Trophoblast cell (in vitro differentiated cells and primary cell): ENCODE data around the gene HMGXB3. TPM values are rescaled to one million over a fixed set of nuclear protein-coding genes. Genes with fewer than 3 reads are reported as not detected.
A peak's percentile ranks its signal among the peaks of the same experiment; 100 is the strongest.

Source experiments
- DNase-seq, 2 donors: peaks; one replicate each; pipeline ENCODE4 v3.0.0-alpha.2; 2016
- H2AFZ ChIP-seq: 2 replicates; pipeline ENCODE4 v1.6.1; 2013; ENCODE audit warnings: low read length, moderate library complexity, mild to moderate bottlenecking; ENCODE audit not compliant: insufficient read depth, poor library complexity
- H2AK5ac ChIP-seq: 2 replicates; pipeline ENCODE4 v1.6.1; 2013; ENCODE audit warnings: mild to moderate bottlenecking, low read length
- H2BK120ac ChIP-seq: 2 replicates; pipeline ENCODE4 v1.6.1; 2013; ENCODE audit warnings: low read length, mild to moderate bottlenecking, moderate library complexity; ENCODE audit not compliant: insufficient read depth, poor library complexity
- H2BK12ac ChIP-seq: 2 replicates; pipeline ENCODE4 v1.6.1; 2013; ENCODE audit warnings: mild to moderate bottlenecking, low read length, moderate library complexity
- H2BK5ac ChIP-seq: 2 replicates; pipeline ENCODE4 v1.6.1; 2013; ENCODE audit warnings: low read length, low read depth, moderate library complexity, mild to moderate bottlenecking; ENCODE audit not compliant: poor library complexity
- H3K14ac ChIP-seq: 2 replicates; pipeline ENCODE4 v1.6.1; 2013; ENCODE audit warnings: mild to moderate bottlenecking, low read length
- H3K18ac ChIP-seq: 2 replicates; pipeline ENCODE4 v1.6.1; 2013; ENCODE audit warnings: mild to moderate bottlenecking, low read length
- H3K23ac ChIP-seq: 2 replicates; pipeline ENCODE4 v1.6.1; 2013; ENCODE audit warnings: low read length
- H3K27ac ChIP-seq: 2 replicates; pipeline ENCODE4 v1.5.1; 2013; ENCODE audit warnings: low read depth, mild to moderate bottlenecking, inconsistent platforms, low read length, moderate library complexity
- H3K27me3 ChIP-seq: 2 replicates; pipeline ENCODE4 v1.6.1; 2013; ENCODE audit warnings: inconsistent platforms, mild to moderate bottlenecking, low read length, moderate library complexity; ENCODE audit not compliant: insufficient read depth
- H3K36me3 ChIP-seq, 2 experiments: 1 replicate in 1 of 2; 2 replicates in 1 of 2; pipeline ENCODE4 v1.6.1; 2013; ENCODE audit warnings: low read length in 2 of 2, mild to moderate bottlenecking in 2 of 2, moderate library complexity in 1 of 2; ENCODE audit not compliant: insufficient read depth in 2 of 2, control insufficient read depth in 1 of 2
- H3K4ac ChIP-seq: 2 replicates; pipeline ENCODE4 v1.6.1; 2013; ENCODE audit warnings: low read depth, mild to moderate bottlenecking, low read length, moderate library complexity
- H3K4me1 ChIP-seq, 2 experiments: 1 replicate in 1 of 2; 2 replicates in 1 of 2; pipeline ENCODE4 v1.6.1; 2013; ENCODE audit warnings: low read length in 2 of 2, mild to moderate bottlenecking in 2 of 2, moderate library complexity in 1 of 2; ENCODE audit not compliant: insufficient read depth in 2 of 2, control insufficient read depth in 1 of 2
- H3K4me2 ChIP-seq: 2 replicates; pipeline ENCODE4 v1.6.1; 2013; ENCODE audit warnings: inconsistent platforms, mild to moderate bottlenecking, low read length, moderate library complexity
- H3K4me3 ChIP-seq: 2 replicates; pipeline ENCODE4 v1.5.1; 2013; ENCODE audit warnings: mild to moderate bottlenecking, low read depth, low read length, inconsistent platforms
- H3K79me1 ChIP-seq: one replicate; pipeline ENCODE4 v1.6.1; 2013; ENCODE audit warnings: low read length
- H3K79me2 ChIP-seq: 2 replicates; pipeline ENCODE4 v1.6.1; 2013; ENCODE audit warnings: low read length, mild to moderate bottlenecking; ENCODE audit not compliant: control insufficient read depth, insufficient read depth, poor library complexity
- H3K9ac ChIP-seq: 2 replicates; pipeline ENCODE4 v1.6.1; 2013; ENCODE audit warnings: mild to moderate bottlenecking, low read length
- H3K9me3 ChIP-seq: 2 replicates; pipeline ENCODE4 v1.6.1; 2013; ENCODE audit warnings: low read depth, mild to moderate bottlenecking, control low read depth, inconsistent platforms, low read length; ENCODE audit not compliant: insufficient read depth
- H4K12ac ChIP-seq: 2 replicates; pipeline ENCODE4 v1.6.1; 2013; ENCODE audit warnings: low read depth, mild to moderate bottlenecking, low read length, moderate library complexity
- H4K8ac ChIP-seq: 2 replicates; pipeline ENCODE4 v1.6.1; 2013; ENCODE audit warnings: low read depth, mild to moderate bottlenecking, low read length, moderate library complexity
- H4K91ac ChIP-seq: one replicate; pipeline ENCODE4 v1.6.1; 2013; ENCODE audit warnings: low read depth, mild to moderate bottlenecking, low read length, moderate library complexity
- WGBS: extraction: QIAGEN DNeasy Blood & Tissue Kit; methylation state at CpG from one replicate; pipeline ENCODE4 v1.1.7; 2013; ENCODE audit warnings: missing lambda C conversion rate; ENCODE audit not compliant: insufficient read length, insufficient coverage; ENCODE audit errors: extremely low coverage; 5-methylcytosine and 5-hydroxymethylcytosine counted together
- polyA plus RNA-seq: library from polyadenylated mRNA; stranded (reverse); fragments of 200-250 nt; gene quantifications from 2 replicates; pipeline ENCODE4 v1.2.3, GENCODE V29; 2013

Gene HMGXB3, protein sequence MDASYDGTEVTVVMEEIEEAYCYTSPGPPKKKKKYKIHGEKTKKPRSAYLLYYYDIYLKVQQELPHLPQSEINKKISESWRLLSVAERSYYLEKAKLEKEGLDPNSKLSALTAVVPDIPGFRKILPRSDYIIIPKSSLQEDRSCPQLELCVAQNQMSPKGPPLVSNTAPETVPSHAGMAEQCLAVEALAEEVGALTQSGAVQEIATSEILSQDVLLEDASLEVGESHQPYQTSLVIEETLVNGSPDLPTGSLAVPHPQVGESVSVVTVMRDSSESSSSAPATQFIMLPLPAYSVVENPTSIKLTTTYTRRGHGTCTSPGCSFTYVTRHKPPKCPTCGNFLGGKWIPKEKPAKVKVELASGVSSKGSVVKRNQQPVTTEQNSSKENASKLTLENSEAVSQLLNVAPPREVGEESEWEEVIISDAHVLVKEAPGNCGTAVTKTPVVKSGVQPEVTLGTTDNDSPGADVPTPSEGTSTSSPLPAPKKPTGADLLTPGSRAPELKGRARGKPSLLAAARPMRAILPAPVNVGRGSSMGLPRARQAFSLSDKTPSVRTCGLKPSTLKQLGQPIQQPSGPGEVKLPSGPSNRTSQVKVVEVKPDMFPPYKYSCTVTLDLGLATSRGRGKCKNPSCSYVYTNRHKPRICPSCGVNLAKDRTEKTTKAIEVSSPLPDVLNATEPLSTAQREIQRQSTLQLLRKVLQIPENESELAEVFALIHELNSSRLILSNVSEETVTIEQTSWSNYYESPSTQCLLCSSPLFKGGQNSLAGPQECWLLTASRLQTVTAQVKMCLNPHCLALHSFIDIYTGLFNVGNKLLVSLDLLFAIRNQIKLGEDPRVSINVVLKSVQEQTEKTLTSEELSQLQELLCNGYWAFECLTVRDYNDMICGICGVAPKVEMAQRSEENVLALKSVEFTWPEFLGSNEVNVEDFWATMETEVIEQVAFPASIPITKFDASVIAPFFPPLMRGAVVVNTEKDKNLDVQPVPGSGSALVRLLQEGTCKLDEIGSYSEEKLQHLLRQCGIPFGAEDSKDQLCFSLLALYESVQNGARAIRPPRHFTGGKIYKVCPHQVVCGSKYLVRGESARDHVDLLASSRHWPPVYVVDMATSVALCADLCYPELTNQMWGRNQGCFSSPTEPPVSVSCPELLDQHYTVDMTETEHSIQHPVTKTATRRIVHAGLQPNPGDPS (N-terminal part only)
- polyA plus RNA-seq = 22.9 and 23.8 TPM in 2 replicates

DNA sequence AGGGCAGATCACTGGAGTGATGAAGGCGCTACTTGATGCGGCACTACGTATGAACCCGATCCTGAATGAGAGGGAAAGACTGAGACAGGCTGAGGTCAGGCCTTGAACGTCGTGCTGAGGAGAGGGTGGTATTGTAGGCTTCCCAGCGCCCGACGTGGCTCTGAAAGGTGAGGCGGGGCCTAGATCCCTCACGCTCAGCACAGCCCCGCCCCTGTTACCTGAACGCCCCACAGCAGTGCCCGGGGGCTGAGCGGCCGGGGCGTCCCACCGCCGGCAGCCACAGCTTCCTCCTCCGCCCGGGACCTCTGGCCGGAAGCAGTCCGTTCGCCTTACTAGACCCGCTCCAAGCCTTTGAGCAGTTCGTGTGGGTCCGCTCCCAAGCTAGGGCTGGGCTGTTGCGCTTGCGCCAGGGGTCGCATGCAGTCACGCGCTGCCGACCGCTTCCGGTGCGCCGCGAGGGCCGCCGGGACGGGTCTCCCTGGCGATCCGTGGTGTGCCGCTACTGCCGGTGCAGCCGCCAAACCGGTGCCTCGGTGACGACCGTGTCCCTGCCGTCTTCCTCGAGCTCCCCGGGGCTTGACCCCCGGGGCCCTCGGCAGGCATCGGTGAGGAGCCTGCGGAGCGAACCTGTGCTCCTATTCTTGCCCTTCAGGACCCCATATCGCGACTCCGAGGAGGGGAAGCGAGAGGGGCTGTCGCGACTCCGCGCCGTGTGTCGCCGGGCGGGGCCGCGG lies at the start of gene HMGXB3, which contains the start of gene TIGD6:
HMGXB3 (plus strand) TSS at position 484 of the 734 bp plus-strand sequence. CDS start 4,114 bp downstream, outside the sequence.
TIGD6 (minus strand) TSS at position 399 of the 734 bp plus-strand sequence. CDS start 4,306 bp downstream, outside the sequence.
- Histone ChIP-seq H2BK5ac (peak within 1 kb of the TSS; percentile 75), H3K4me3 (peak within 1 kb of the TSS; percentile 97), H4K8ac (peak within 1 kb of the TSS; percentile 91), H3K27ac (peak within 1 kb of the TSS; percentile 50), H2AFZ (peak within 1 kb of the TSS; percentile 72), H3K79me2 (peaks cover 12% of the 10 kb centered on the region), H3K4me1 (peaks cover 6 to 11% of the 10 kb centered on the region in 2 experiments), H3K18ac (peak within 1 kb of the TSS; percentile 42), H4K12ac (peak within 1 kb of the TSS; percentile 56), H2BK12ac (no peak within 1 kb of the TSS), H3K14ac (peak within 1 kb of the TSS; percentile 71), H3K9ac (peak within 1 kb of the TSS; percentile 99), H3K36me3 (peaks cover 0 to 2% of the 10 kb centered on the region in 2 experiments), H3K4ac (peak within 1 kb of the TSS; percentile 96), H2BK120ac (peak within 1 kb of the TSS; percentile 40), H3K79me1 (peaks cover 14% of the 10 kb centered on the region), H3K9me3 (no peaks in the 10 kb centered on the region), H3K23ac (peak within 1 kb of the TSS; percentile 29), H2AK5ac (peak within 1 kb of the TSS; percentile 33), H4K91ac (peak within 1 kb of the TSS; percentile 89), H3K4me2 (peak within 1 kb of the TSS; percentile 75), H3K27me3 (no peaks in the 10 kb centered on the region)
- DNase-seq = peak; percentile 92
- WGBS = no CpG with 5 or more reads among the region's 72 CpGs

DNA sequence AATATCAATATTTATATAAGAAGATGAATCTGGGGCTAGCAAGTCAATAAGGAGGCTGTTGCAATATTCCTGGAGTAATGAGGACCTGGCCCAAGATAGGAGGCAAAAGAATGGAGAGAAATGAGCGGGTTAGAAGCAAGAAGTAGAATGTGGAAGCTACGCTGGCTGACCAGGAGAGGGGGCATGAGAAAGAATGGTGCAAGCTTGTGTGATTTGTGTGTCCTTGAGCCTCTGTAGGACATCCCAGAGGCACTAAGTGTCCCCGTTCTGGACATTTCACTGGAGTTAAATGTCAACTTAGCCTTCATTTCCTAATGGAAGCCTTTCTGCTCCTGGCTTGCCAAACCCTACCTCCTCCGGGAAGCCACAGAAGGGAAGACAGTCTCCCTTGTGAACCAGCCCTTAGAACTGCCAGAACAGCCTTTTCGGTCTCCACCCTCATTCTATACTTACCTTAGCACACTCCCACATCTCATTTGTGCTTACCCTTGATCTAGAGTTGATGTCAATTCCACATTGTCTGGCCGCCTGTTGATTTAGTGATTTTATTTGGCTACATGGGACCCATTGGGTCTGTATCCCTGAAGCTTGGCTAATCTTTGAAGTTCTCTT lies 49.3 kb upstream of the HMGXB3 start:
- Histone ChIP-seq H3K36me3 (no peaks in the 10 kb centered on the region), H4K91ac (no peak overlapping the region), H3K27me3 (no peaks in the 10 kb centered on the region), H3K4ac (no peak overlapping the region), H3K79me2 (no peaks in the 10 kb centered on the region), H3K23ac (no peak overlapping the region), H3K4me3 (no peak overlapping the region), H2BK12ac (no peak overlapping the region), H4K8ac (no peak overlapping the region), H3K18ac (no peak overlapping the region), H4K12ac (no peak overlapping the region), H3K4me2 (no peak overlapping the region), H3K9me3 (no peaks in the 10 kb centered on the region), H2BK120ac (no peak overlapping the region), H3K14ac (no peak overlapping the region), H2BK5ac (no peak overlapping the region), H3K27ac (no peak overlapping the region), H3K9ac (no peak overlapping the region), H2AFZ (no peak overlapping the region), H2AK5ac (no peak overlapping the region), H3K79me1 (no peaks in the 10 kb centered on the region), H3K4me1 (no peaks in the 10 kb centered on the region)
- no peak for DNase-seq
- no CpG with 5 or more reads among the region's 6 CpGs for WGBS

DNA sequence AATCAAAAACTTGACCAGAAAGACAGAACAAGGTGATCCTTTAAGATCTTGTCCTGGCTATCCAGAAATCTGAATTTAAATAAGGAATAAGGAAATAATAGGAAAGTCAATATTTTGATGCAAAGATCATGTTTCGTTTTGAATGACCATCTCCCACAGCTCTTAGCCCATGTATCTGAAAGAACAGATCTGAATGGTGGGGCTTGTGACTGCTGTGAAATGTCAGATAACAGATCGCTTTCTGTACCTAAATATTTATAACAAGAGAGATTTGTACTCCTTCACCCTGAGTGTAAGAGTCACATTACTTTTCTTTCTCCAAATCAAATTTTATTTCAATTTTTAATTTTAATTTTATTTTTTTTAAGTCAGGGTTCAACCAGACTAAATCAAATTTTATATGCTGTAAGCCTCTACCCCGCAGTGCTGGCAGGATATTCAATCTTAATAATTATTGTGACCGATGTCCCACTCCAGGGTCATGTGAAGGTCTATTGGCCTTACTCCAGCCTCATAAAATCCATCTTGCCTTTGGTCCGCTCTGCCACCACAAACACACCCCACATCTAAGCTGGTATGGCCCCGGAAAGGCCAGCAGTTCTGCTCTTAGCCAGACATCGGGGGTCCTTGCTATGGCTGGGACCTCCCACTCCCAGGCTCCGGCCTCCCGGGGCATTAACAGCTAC lies 47.0 kb upstream of the HMGXB3 start:
- H2BK12ac ChIP-seq = no peak overlapping the region
- no peak overlapping the region for H2AFZ ChIP-seq
- no peak overlapping the region for H4K91ac ChIP-seq
- no peak overlapping the region for H4K12ac ChIP-seq
- DNase-seq = no peak
- no CpG with 5 or more reads among the region's 9 CpGs for WGBS
- H2BK120ac ChIP-seq = no peak overlapping the region
- no peak overlapping the region for H3K9ac ChIP-seq
- H3K27ac ChIP-seq = no peak overlapping the region
- H3K36me3 ChIP-seq = no peaks in the 10 kb centered on the region
- no peak overlapping the region for H3K14ac ChIP-seq
- no peaks in the 10 kb centered on the region for H3K79me1 ChIP-seq
- no peak overlapping the region for H3K23ac ChIP-seq
- no peak overlapping the region for H4K8ac ChIP-seq
- H3K27me3 ChIP-seq = no peaks in the 10 kb centered on the region
- no peak overlapping the region for H2BK5ac ChIP-seq
- H3K9me3 ChIP-seq = no peaks in the 10 kb centered on the region
- H3K79me2 ChIP-seq = no peaks in the 10 kb centered on the region
- H3K18ac ChIP-seq = no peak overlapping the region
- no peak overlapping the region for H3K4me2 ChIP-seq
- H3K4me3 ChIP-seq = no peak overlapping the region
- no peaks in the 10 kb centered on the region for H3K4me1 ChIP-seq
- H2AK5ac ChIP-seq = no peak overlapping the region
- H3K4ac ChIP-seq = no peak overlapping the region
